Hepatocyte (in vitro differentiated cells): ENCODE measurements around the gene GLRA2.

Experiments used
- EZH2phosphoT487 ChIP-seq: fragments of 200-600 bp; sonication (generic); IDR thresholded peaks from one replicate; pipeline ENCODE4 v1.6.1; 2018; ENCODE audit warnings: antibody characterized with exemption, mild to moderate bottlenecking, low read depth, moderate library complexity; ENCODE audit not compliant: unreplicated experiment, severe bottlenecking
- TF ChIP-seq, protein P1 (sequence below): fragments of 200-600 bp; sonication (generic); IDR thresholded peaks from 2 replicates; pipeline ENCODE4 v1.5.1; 2016; ENCODE audit warnings: antibody characterized with exemption, mild to moderate bottlenecking; ENCODE audit not compliant: poor library complexity

GRCh38 chrX:14673764-14674163 is 144.4 kb downstream of the GLRA2 start:
- TF ChIP-seq, protein P1, sequence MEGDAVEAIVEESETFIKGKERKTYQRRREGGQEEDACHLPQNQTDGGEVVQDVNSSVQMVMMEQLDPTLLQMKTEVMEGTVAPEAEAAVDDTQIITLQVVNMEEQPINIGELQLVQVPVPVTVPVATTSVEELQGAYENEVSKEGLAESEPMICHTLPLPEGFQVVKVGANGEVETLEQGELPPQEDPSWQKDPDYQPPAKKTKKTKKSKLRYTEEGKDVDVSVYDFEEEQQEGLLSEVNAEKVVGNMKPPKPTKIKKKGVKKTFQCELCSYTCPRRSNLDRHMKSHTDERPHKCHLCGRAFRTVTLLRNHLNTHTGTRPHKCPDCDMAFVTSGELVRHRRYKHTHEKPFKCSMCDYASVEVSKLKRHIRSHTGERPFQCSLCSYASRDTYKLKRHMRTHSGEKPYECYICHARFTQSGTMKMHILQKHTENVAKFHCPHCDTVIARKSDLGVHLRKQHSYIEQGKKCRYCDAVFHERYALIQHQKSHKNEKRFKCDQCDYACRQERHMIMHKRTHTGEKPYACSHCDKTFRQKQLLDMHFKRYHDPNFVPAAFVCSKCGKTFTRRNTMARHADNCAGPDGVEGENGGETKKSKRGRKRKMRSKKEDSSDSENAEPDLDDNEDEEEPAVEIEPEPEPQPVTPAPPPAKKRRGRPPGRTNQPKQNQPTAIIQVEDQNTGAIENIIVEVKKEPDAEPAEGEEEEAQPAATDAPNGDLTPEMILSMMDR = no peak
- no peak for TF ChIP-seq EZH2phosphoT487
